ENCODE results near the gene PTEN.
"Not testable (repeated sequence)": the region's sequence is repeated elsewhere in the genome, so short reads cannot be mapped to it uniquely, and the experiment has no call there.

PTEN gene

GRCh38 chr10:87873656-87874055, 10.2 kb downstream of the PTEN start:
- no peak for DNase-seq

- DNase-seq: no peak
Observed at GRCh38 chr10:87875929-87876571, 12.6 kb downstream of the PTEN start.

- DNase-seq: no peak
Observed at GRCh38 chr10:87878664-87879459, 15.4 kb downstream of the PTEN start.

DNA sequence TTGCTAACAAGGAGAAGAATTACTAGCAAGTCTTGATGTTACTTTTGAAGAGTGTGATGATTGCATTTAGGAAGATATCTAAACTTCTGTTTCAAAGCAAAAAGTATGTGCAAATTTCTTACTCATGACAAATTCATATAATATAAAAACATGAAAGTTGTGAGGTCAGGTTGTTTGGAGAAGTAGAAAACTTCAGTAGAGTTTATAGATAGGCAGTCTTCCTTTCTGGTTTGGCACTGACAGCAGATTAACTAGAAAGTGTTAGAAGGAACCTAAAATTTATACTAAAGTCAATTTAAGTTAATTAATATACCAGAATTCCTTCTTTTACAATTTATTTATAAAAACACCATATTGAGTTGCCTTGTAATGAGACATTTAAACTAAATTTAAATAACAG, 16.9 kb downstream of the PTEN start:
- no peak for DNase-seq

DNA sequence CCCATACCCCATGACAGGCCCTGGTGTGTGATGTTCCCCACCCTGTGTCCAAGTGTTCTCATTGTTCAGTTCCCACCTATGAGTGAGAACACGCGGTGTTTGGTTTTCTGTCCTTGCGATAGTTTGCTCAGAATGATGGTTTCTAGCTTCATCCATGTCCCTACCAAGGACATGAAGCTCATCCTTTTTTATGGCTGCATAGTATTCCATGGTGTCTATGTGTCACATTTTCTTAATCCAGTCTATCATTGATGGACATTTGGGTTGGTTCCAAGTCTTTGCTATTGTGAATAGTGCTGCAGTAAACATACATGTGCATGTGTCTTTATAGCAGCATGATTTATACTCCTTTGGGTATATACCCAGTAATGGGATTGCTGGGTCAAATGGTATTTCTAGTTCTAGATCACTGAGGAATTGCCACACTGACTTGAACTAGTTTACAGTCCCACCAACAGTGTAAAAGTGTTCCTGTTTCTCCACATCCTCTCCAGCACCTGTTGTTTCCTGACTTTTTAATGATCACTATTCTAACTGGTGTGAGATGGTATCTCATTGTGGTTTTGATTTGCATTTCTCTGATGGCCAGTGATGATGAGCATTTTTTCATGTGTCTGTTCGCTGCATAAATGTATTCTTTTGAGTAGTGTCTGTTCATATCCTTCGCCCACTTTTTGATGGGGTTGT, 18.1 kb downstream of the PTEN start:
- not testable (repeated sequence) for DNase-seq

DNA sequence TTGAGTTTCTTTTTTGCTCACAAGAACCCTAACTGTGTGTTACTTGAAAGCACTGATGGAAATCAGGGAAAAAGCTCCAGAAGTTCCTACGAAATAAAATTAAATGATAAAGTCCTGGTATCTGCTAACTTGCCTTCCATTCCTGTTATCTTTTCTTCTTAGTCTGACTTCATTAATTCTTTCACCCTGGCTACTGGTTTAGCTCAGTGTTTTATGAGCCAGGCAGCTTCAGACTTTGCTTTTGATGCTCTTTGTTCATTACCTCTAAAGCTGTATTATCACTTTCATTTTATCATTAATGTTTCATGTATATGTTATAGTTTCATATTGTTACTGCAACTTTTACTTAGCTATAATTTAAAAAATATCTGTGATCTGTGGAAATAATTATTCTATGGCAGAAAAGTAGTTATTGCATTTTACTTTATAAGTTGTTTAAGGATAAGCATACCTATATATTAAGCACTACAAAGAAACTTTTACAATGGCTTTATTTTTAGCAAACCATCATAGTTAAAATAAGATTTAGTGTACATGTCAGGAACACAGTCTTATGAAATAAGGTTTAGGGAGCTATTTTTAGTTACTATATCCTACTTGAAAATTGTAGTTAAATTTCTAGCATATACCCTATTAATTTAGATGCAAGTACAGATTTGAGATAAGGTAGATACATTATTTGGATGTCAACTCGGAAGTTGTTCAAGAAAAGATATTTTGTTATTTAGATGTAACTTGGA, 19.3 kb downstream of the PTEN start:
- DNase-seq: no peak

DNA sequence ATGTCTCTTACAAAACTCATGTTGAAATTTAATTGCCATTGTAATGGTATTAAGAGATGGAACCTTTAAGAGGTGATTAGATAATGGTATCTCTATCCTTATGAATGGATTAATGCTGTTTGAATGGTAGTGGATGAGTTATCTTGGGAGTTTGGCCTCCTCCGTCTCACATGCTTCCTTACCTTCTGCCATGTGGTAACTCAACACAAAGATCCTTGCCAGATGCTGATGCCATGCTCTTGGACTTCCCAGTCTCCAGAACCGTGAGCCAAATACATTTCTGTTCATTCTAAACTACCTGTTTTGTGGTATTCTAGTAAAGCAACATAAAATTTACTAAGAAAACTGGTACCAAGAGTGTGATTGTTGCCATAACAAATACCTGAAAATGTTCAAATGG, 23.2 kb downstream of the PTEN start:
- DNase-seq: no peak

DNA sequence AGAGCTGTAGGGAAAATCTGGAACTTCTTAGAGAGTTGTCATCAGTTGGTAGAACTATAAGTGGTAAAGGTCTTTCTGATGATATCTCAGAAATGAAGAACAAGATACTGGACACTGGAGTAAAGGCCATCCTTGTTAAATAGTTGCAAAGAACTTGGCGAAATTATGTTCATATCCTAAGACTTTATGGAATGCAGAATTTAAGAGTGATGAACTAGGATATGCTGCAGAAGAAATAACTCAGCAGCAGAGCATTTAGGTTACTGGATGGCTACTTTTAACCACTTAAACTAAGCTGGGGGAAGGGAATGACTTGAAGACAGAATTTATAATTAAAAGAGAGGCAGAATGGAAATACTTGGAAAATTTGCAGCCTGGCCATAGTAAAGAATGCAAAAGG, 23.7 kb downstream of the PTEN start:
- DNase-seq: no peak

DNA sequence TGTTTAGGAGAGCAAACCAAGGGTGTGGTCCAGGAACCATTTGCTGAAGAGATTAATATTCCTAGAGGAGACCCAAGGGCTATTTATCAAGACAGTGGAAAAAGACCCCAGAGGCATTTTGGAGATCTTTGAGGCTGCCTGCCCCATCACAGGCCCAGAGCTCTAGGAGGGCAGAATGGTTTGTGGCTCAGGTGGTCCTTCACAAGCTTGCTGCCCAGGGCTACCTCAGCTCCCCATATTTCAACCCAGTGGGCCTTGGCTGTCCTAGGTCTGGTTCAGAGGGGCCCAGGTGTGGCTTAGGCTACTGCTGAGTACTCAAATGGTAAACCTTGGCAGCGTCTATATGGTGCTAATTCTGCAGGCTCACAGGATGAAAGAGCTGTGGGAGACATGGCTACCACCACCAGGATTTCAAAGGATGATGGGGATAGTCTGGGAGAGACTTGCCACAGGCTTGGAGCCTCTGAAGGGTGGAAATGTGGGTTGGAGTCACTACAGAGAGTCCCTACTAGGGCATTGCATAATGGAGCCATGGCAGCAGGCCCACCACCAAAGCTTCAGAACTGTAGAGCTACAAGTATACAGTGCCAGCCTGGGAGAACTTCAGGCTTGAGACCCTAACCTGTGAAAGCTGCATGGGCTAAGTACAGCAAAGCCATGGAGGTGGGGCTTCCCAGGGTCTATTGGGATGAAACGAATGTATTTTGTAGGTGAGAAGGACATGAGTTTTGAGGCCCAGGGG, 24.3 kb downstream of the PTEN start:
- no peak for DNase-seq

GRCh38 chr10:87895430-87895829, 32.0 kb downstream of the PTEN start:
- no peak for DNase-seq

GRCh38 chr10:87896216-87896615, 32.8 kb downstream of the PTEN start:
- DNase-seq: no peak

GRCh38 chr10:87897957-87898356, 34.5 kb downstream of the PTEN start:
- not testable (repeated sequence) for DNase-seq

GRCh38 chr10:87903396-87903795, 40.0 kb downstream of the PTEN start:
- not testable (repeated sequence) for DNase-seq

DNA sequence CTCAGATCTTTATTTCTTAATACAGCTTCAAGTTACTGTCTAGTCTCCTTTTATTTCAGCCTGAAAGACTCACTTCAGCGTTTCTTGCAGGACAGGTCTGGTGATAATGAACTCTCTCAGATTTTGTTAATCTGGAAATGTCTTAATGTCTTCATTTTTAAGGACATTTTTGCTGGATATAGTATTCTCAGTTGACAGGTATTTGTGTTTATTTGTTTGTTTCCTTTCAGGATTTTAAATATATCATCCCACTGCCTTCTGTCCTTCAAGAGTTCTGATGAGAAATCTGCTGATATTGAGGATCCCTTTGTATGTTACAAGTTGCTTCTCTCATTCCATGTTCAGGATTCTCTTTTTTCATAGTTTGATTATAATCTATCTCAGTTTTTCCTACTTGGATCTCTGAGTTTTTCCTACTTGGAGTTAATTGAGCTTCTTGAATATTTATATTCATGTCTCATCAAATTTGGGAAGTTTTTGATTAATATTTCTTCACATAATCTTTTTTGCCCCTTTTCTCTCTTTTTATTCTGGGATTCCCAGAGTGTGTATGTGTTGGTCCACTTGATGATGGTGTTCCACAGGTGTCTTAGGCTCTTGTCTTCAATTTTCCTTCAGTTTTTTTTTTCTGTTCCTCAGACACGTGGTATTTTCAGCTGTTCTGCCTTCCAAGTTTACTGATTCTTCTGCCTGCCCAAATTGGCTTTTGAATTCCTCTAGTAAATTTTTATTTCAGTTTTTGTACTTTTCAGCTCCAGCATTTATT, 49.9 kb downstream of the PTEN start:
- DNase-seq: no peak

DNA sequence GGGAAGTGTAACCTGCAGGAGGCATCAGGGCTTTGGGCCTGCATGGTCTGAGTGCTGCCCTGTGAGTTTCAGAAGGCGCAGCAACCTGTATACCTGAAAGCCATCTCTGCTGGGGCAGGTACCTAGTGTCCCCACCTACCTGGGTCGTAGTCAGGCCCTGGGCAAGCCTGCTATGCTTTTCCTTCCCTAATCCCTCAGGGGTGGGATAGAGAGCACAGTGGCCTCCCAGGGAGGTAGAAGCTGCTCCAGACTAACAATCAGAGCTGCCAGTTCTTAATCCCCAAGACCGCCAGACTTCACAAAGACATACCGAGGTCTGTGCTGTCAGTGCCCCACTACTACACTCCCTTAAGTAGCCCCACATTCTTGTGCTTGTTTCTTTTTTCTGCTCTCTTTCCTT, 52.0 kb downstream of the PTEN start:
- DNase-seq: no peak

DNA sequence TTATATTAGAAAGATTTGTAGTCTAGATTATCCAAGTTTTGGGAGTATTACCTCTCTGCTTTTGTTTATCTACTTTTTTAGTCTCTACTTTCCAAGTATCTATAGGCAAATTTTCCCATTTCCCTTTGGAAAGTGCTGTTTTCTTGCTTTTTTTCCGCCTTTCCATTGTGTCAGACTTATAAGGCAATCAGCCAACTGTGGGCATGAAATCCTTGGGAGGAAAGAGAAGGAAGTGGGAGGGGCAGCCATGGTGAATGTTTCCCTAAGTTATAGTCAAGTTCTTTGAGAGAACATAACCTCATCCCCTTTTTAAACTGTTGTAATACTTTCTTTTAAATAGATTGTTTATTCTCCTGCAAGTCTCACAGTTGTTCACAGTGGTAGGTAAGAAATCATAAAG, 52.6 kb downstream of the PTEN start:
- DNase-seq: no peak

DNA sequence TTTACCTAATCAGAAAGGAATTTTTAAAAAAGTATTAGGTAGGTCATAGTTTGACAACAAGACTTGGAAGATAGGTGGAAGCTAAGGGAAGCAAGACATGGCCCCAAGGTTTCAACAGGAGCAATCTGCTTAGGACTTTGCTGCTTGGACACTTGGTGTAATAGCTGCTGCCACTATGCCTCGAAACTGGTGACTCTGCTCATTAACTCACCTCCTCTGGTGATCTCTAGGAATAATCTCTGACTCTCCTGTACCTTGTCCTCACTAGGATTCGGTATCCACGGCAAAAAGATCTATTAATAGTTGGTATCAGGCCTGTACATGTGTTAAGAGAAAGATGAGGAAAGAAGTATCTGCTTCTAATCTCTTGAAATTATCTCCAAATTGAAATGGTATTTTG, 53.1 kb downstream of the PTEN start:
- no peak for DNase-seq

GRCh38 chr10:87918254-87918859, 54.9 kb downstream of the PTEN start:
- DNase-seq: no peak

GRCh38 chr10:87920538-87920937, 57.1 kb downstream of the PTEN start:
- no peak for DNase-seq

GRCh38 chr10:87921931-87922688, 58.7 kb downstream of the PTEN start:
- DNase-seq: no peak

- DNase-seq: no peak
Observed at GRCh38 chr10:87923233-87923632, 59.8 kb downstream of the PTEN start.

Measured in SHP77 treated with DMSO at 0.1 percent for 48 hours (cell line).